ENCODE results near the gene APP.
"Not testable (repeated sequence)": the region's sequence is repeated elsewhere in the genome, so short reads cannot be mapped to it uniquely, and the experiment has no call there.

Gene APP

DNA sequence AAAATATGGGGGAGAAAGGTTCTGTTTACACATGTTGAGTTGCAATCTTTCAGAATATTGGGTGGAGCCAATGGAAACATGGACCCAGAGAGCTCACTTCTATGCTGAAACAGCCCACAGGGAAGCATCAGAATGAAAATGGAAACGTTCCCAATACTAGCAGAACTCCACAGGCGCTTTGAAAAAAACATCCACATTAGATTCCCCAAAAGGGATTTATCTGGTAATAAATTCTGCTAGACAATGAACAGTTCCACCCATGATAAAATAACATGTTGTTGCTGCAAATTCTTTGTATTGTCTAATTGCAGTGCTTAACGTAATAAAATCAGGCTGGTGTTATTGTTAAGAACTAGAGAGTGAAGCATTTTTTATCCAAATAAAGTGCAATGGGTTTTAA, 238.8 kb downstream of the APP start:
- no peak for DNase-seq

DNA sequence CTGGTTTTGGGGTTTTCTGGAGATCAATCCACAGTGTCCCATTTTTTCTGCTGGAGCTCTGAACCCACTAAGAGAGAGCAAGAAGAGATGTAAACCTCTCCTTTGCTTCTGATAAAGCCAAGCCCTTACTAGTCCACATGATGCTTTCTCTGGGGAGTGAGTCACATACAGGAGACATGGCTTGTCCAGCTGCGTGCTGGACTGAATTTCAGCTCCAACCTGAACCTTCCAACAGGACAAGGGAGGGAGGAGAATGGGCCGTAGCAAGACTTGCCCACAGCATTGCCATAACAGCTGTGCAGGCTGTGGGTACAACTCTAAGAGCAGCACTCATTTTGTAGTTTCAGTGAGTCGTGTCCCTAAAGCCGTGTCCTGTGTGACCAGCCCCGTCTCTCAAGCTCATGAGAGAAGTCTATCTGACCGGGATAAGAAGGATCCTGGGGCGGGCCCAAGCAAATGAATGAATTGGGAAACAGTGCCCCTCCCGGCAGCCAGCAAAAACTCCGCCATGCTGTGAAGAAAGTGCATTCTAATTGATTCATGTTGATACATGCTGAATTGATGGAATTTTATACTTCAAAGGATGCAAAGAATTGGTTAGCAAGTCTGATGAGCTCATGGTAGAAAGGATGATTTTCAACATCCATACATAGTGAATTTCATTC, 240.6 kb downstream of the APP start:
- DNase-seq, result no peak

DNA sequence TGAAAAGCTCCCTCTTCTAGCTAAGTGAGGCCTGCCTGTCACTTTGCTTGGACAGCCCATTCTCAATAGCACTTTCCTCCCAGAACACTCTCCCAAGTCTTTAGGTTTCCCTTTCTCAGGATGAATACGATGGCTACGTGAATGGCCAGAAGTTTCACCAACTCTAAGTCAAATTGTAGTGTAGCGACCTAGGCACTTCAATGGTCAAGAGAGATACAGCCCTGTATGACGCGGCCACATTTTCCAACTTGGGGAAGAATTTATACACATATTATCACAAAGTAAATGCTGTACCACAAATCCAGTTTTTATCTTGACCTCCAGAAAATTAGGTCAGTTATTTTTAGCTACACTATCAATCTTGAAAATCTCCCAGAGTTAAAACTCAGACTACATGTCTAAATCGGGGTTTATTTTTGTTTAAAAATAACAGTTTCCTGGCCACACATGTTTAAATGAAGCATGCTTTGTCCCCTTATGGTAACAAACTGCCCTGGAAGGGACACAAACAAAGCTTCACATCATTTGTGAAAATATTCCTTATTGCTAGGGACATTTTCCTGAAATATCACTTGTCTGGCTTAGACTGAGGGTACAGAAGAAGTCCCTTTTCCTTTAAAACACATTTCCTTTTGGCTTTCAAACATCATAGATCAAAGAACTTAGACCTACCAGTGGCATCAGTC, 243.2 kb downstream of the APP start:
- no peak for DNase-seq

DNA sequence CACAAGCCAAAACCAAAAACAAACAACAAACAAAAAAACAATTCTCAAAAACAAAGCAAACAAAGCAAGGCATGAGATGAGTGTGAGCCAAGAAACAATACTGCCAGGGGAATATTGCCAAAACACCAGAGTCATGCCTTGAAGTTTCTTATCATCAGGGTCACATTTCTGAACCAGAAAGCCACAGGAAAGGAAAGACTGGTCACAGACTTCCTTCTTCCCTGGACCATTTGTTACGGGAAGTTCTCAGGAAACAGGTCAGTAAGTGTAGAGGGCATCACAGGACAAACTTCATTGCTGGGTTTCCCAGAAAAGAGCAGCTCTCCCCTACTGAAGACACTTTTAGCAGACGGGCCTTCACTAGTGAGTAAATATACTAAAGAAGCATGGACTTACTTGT, 244.6 kb downstream of the APP start:
- DNase-seq, result no peak

DNA sequence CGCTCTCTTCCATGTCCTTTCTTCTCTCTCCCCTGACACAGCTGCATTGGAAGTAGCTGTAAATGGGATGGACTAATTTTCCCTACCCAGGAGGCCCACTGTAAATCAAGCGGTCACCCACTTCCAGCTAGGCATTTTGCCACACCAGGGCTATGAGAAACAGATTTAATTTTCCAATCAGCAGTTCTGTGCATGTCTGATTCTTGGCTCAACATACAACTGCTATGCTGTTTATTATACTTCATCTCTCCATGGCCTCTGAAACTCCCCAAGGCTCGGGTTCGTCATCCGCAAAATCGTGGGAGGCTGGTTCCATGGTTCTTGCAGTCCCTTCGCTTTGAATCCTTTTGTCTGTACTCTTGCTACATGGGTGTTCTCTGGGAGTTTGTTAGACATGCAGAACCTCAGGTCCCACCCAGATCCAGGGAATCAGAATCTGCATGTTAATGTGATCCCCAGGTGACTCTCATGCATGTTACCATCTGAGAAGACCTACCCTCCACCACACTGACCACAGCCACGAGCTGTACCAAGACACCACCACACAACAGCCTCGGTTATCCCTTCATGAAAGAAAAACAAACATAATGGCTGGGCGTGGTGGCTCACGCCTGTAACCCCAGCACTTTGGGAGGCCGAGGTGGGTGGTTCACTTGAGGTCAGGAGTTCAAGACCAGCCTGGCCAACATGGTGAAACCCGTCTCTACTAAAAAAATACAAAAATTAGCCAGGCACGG, 245.3 kb downstream of the APP start:
- no peak for DNase-seq

DNA sequence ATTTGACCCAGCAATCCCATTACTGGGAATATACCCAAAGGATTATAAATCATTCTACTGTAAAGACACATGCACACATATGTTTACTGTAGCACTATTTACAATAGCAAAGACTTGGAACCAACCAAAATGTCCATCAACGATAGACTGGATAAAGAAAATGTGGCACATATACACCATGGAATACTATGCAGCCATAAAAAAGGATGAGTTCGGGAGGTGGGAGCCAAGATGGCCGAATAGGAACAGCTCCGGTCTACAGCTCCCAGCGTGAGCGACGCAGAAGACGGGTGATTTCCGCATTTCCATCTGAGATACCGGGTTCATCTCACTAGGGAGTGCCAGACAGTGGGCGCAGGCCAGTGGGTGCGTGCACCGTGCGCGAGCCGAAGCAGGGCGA, 252.4 kb downstream of the APP start:
- not testable (repeated sequence) for DNase-seq

DNA sequence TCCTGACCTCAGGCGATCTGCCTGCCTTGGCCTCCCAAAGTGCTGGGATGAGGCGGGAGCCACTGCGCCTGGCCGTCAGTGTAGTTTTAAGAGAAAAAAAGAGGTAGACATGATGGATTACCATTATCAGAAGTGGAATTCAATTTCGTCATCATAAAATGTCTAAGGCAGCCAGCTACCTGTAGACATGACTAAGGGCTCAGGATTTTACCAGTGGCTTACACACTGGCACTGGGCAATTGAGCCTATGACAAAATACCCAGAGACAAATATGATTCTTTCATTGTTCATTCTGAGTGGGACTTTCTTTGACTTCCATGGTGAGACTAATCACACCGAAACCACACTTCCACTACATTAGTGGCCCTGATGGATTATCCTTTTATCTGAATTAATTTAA, 254.3 kb downstream of the APP start:
- DNase-seq, result no peak

DNA sequence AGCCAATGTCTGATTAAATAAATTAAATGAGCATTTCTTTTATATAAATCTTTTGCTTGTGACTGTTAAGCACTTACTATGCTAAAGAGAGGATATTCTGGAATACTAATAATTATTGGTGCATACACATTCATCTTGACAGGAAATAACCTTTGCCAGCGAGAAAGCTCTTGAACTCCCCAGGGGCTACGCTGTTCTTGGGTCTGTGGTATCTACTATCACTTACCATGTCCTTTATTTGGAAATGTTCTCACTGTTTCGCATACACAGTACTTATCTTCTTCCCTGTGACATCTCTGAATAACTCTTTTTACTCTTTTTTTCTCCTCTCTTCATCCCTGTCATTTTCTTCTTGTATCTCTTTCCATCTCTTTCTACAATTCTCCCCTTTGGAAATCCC, 257.1 kb downstream of the APP start:
- DNase-seq, result no peak

DNA sequence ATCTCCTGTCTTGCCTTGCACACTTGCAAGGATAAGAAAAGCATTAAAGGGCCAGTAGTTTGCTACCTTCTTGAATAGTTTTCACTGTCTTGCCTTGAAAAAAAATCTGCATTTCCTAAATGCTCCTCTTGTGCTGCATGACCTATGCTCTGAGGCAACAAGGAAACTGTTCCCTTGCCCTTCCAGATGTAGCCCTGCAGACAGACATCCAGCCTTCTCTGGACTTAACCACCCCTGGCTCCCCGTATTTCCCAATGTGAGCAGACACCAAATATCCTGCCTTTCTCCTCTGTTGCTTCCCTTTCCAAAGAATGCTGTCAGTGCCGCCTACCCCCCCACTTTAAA, 258.2 kb downstream of the APP start:
- no peak for DNase-seq

DNA sequence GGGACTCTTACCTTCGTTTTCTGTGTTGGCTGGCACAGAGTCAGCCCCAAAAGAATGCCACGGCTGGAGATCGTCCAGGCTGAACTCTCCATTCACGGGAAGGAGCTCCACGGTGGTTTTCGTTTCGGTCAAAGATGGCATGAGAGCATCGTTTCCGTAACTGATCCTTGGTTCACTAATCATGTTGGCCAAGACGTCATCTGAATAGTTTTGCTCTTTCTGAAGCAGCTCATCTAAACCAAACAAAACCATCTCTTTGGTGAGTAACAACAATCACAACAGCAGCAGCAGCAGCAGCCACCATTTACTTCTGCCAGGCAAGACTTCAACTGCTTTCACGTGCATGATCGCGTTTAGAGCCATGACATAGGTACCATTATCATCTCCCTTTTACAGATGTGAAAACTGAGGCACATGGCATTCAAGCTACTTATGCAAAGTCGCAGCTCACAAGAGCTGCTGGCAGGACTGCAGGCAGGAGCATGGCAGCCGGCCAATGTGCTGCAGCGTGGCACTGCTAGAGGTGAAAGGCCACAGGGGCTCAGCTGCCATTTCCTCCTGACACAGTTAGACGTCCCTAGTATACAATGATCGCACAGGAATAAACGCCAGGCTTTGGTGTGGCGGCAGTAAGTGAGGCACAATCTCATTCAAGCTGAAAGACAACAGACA, 258.7 kb downstream of the APP start:
- DNase-seq, result no peak

DNA sequence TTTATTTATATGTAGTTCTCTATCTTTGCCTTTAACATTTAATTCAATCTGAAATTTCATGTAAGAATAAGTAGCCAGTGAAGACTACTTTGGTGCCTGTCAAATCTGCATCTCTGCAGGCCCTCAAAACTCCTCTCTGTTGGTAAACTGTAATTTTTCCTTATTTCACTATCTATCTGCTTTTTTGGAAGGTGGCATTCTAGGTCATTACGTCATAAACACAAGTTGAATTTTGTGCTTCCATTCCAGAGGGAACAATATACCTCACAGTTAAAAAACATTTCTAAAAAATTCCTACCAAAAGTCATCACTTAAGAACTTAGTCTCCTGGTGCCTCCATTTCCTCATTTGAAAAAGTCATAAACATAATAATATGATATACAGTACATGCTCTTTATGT, 259.8 kb downstream of the APP start:
- DNase-seq, result no peak

DNA sequence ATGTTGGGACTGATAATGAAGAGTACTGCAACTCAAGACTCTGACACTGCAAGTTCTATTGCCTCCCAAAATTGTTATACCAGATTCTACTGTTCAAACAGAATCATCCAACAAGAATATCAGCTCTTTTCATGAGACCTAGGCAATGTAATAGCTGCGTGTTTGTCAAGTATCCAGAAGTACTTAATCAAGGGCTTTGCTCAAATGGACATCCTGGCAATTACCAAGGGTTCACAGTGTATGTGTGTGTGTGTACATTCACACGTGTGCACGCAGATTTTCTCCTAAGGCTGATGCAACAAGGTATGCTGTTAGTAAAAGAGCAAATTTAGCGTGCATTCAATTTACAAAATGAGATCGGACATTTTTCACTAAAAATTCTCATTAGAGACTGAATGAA, 261.2 kb downstream of the APP start:
- DNase-seq, result no peak

DNA sequence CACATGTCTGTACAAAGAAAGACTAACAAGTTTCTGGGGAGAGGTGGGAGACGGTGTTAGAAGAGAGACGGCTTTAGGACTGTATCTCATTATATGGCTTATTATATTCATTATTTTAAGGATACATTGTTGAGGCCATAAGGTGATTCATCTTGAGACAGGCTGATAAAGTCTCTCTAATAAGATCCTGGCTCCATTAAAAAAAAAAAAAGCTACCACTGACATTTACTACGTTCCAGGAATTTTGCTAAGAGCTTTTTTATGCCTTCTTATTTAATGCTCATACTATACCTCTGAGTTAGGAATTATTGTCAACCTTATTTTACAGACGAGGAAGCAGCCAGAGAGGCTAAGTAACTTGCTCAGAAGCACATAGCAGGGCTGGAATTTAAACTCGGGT, 262.1 kb downstream of the APP start:
- no peak for DNase-seq

DNA sequence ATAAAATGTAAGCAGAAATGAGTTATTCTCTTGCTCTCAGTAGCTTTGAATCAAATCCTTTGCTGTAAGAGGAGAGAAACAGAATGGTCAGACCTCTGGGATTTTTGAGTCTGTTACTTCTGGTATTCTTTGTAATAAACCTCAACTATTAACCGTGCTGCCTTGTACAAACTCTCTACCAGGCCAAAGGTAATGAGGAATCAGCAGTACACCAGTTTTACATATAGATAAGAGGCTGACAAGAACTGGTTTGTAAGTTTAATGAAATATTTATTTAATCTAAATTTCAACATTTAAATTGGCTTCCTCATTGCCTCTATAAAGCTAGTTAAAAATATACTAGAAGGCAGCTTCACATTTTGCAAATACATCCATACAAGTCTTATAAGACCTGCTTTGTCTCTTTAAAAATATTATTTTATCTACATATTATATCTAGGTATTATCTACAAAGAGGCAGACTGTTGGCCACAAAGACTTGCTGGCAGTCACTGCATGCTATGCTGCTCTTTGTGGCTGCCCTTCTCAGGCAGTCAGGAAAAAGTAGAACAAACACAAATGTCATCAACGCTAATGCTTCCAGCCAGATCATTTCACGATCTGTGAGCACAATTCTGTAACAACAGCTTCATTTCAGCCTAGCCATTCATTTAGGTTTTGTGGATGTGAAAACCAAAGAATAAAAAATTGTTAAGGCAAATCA, 262.8 kb downstream of the APP start:
- no peak for DNase-seq

DNA sequence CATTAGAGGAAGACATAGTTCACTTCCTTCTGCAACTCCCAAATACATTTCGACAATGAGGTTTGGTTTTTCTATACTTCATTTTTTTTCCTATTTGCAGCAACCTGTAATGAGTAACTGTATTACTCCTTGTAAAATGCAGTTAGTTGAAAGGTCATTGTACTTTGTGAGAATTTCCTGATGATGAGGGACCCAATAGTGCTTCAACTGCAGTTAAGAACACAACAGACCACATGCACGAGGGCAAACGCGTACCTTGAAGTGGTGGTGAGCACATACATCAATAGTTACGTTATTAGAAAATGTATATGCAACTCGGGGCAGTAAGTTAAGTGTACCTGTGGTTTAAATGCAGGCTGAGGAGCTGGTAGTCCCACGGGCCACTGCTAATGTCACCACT, 264.0 kb downstream of the APP start:
- no peak for DNase-seq

DNA sequence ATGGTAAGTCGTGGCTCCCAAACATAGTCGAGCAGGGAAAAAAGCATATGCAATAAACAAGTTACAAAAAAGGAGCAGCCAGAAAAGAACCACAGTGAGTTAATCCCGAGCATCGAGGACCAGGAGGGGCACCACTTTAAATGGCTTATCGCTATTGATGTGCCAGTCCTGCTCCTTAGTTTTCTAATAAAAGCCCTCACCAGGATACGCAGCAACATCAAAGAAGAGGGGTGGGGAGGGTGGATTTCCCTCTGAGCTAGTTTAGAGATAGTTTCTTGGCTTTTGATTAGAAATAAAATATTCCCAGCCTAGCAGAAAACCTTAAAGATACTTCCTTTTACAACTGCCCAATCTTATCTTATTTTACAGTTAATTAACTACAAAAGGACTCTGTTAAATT, 265.4 kb downstream of the APP start:
- DNase-seq, result no peak

DNA sequence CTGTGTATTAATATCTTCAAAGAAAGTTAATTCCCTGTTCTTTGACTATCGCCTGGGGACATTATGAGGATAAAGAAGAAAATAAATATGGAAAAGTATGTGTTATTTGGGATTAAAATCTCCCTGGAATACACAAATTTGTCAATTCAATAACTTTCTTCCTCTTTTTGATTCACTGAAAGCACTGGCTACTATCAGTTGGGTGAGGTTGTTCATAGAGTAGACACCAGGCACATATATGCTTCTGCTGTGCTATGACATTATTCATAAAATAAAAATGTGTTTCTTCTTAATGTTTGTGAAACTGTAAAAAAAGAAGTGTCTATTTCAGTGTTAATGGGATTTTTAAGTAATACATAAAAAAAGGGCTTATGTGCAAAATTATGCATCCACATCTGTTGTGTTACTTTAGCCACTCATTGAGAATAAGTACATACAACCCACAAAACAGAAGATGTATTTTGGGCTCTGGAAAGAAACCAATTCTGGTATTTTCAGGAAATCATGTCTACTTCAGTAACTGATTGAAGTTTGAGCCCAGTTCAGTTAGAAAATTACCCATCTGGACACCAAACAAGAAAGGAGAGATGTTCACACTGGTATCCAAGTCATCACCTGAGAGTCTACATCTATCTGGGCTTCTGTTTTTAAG, 266.4 kb downstream of the APP start:
- DNase-seq, result no peak

DNA sequence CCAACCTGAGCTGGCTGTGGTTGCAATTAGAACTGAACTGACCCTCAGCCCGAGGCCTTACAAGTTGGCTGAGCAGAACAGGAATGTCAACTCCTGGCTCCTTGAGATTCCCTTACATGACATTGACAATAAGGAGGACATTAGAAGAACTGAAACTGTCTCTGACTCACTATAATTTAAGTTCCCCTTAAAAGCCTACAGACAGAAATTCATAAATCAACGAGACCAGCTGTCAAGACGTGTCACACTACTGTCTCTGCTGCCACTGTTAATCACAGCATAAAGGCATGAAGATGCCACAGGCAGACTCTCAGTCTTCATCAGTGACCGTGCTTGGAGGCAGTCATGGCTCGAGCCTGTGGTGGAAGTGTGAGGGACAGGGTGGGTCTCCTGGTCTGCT, 267.0 kb downstream of the APP start:
- no peak for DNase-seq

DNA sequence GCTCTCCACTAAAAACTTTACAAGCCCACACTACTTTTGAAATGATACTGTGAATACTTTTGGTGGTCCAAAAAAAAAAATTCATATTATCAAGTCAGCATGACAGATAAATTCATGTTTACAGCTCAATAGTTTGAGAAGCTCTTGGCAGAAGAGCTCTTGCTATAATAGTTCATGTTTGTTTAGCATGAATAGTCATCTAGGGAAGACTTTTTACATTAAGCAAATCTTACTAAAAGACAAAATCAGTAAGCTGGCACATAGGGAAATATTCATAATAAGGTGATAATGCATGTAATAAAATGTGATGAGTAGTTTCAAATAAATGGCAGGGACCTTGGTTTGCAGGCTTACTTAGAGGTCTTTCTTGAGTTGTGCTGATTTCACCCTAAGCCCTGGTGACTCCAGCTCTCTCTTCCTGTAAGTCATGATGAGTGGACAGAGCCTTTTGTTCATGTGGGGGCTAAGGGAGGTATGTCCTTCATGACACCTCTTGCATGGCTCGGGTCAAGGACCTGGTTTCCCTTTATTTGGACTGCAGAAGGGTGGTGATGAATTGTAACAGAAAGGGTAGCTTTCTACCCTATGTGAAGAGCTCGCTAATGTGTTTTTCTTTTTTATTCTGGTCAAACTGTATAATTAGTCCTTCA, 269.1 kb downstream of the APP start:
- DNase-seq, result no peak

DNA sequence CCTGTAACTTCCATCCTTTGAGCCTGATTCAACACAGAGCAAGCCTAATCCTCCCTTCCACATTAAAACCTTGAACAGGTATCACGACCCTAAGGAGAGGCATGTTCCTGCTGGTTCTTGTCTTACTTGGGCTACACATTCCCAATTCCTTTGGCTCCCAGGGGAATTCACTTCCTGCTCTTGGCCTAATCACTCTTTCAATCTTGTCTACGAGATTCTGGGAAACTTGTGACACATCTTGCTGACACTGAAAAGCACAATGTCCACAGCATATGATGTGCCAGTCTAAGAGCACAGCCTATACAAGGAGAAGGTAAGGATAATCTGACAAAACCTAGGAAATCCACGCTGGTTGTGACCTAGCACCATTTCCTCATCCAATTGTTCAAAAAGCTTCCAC, 271.9 kb downstream of the APP start:
- no peak for DNase-seq

DNA sequence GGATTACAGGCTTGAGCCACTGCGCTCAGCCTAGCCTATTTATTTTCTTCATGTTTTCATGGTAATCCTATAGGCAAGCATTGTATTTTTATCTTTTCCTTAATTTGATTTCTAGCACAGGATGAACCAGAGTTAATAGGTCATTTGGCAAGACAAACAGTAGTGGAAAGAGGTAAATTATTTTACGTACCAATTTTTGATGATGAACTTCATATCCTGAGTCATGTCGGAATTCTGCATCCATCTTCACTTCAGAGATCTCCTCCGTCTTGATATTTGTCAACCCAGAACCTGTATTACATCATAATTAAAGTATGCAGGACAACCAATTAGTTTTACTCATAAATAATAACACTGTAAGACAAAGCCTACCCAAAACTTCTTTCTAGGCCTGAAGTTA, 273.2 kb downstream of the APP start:
- no peak for DNase-seq

DNA sequence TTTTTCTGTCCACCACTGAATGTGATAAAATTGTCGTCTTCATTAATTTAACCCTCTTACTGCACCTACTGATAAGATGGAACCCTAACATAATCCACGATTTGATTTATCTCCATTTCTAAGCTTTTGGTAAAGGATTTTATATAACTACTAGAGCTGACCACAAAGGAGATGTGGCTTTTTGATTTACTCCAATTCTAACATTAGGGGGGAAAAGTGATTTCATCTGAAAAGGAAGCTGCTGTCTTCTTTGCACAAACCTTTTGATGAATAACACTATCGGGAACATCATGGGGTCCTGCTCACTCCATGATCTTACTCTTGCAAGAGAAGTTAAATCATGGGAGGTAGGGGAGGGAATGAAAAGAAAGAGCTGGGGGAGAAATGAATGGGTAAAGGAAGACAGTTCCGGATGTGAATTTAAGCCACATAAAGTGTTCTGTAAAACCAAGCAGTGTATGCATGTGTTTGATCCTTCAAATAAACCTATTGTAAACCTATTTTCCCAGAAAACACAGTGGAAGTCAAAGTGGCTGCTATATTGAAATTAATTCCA, 274.0 kb downstream of the APP start:
- DNase-seq, result no peak

Measured in CD4-positive, alpha-beta T cell treated with Interleukin-6 for 4 hours (primary cell).